Tibial nerve (tissue), 3 donors: ENCODE measurements around the gene PTCRA.

Experiments used
- CTCF ChIP-seq, 5 experiments: fragments of 200-600 bp in 3 of 5; fragments of 450-650 bp in 2 of 5; sonication (generic) in 3 of 5; IDR thresholded peaks; one replicate each; pipeline ENCODE4 v1.5.1; 2016 to 2019; ENCODE audit warnings: antibody characterized with exemption in 5 of 5, mild to moderate bottlenecking in 3 of 5, moderate library complexity in 2 of 5
- POLR2A ChIP-seq, 2 donors: fragments of 450-650 bp; IDR thresholded peaks; one replicate each; pipeline ENCODE4 v1.6.1; 2017; ENCODE audit warnings: antibody characterized with exemption in 2 of 2, mild to moderate bottlenecking in 2 of 2, moderate library complexity in 2 of 2

GRCh38 chr6:42968126-42968701, 52.4 kb downstream of the PTCRA start:
- TF ChIP-seq CTCF (IDR thresholded peaks at IDR 0.05) (no peak), POLR2A (IDR thresholded peaks at IDR 0.05) (no peak)
